PC-3 (cell line): ENCODE measurements around the gene CTNNAL1. TPM values are rescaled to one million over a fixed set of nuclear protein-coding genes. Genes with fewer than 3 reads are reported as not detected.

ENCODE experiments used
- ATAC-seq: fragments of 200-7000 bp; cut with Tn5 transposase; 2 replicates; pipeline ENCODE4 v1.9.1; 2020; ENCODE audit warnings: mild to moderate bottlenecking, moderate library complexity
- BruUV-seq: library from RNA; stranded (reverse); fragments of 400-500 nt; replicated peaks from 2 replicates; lab custom pipeline; 2021; lab: Mats Ljungman, UMichigan
- CTCF ChIA-PET: fragments of 300-600 bp; sonication (Branson Sonifier 250); formaldehyde crosslinking; loops from one replicate; lab custom pipeline; 2022; ENCODE audit warnings: antibody characterized with exemption; lab: Charles Lee
- POLR2A ChIA-PET: fragments of 300-600 bp; sonication (Branson Sonifier 250); formaldehyde crosslinking; loops from one replicate; lab custom pipeline; 2022; ENCODE audit warnings: antibody characterized with exemption; ENCODE audit not compliant: unreplicated experiment; lab: Charles Lee
- DNase-seq: peaks from one replicate; pipeline ENCODE4 v3.0.0-alpha.2; 2015
- H2AFZ ChIP-seq: fragments of 300-600 bp; sonication (generic); 2 replicates; pipeline ENCODE4 v1.6.0; 2016; ENCODE audit warnings: antibody characterized with exemption, low read length
- H3F3A ChIP-seq: fragments of 300-600 bp; sonication (generic); one replicate; pipeline ENCODE4 v1.6.0; 2017; ENCODE audit warnings: antibody characterized with exemption, low read length, control low read depth, mild to moderate bottlenecking; ENCODE audit not compliant: unreplicated experiment
- H3K27ac ChIP-seq: fragments of 300-600 bp; sonication (generic); 2 replicates; pipeline ENCODE4 v1.5.1; 2016; ENCODE audit warnings: mild to moderate bottlenecking, low read length
- H3K27me3 ChIP-seq: fragments of 300-600 bp; sonication (generic); 2 replicates; pipeline ENCODE4 v1.6.1; 2016; ENCODE audit warnings: low read length, mixed read lengths
- H3K36me3 ChIP-seq: fragments of 300-600 bp; sonication (generic); 2 replicates; pipeline ENCODE4 v1.6.1; 2016; ENCODE audit warnings: low read depth, mixed run types, low read length, mixed read lengths
- H3K4me1 ChIP-seq: fragments of 300-600 bp; sonication (generic); 2 replicates; pipeline ENCODE4 v1.5.1; 2016; ENCODE audit warnings: low read length; ENCODE audit not compliant: insufficient read depth
- H3K4me2 ChIP-seq: fragments of 300-600 bp; sonication (generic); 2 replicates; pipeline ENCODE4 v1.6.0; 2016; ENCODE audit warnings: low read length
- H3K4me3 ChIP-seq: fragments of 300-600 bp; sonication (generic); 2 replicates; pipeline ENCODE4 v1.5.1; 2016; ENCODE audit warnings: mild to moderate bottlenecking, low read length, mixed read lengths
- H3K79me2 ChIP-seq: fragments of 300-600 bp; sonication (generic); 2 replicates; pipeline ENCODE4 v1.6.1; 2017; ENCODE audit warnings: low read length, mixed read lengths
- H3K9ac ChIP-seq: fragments of 300-600 bp; sonication (generic); 2 replicates; pipeline ENCODE4 v1.6.0; 2016; ENCODE audit warnings: mild to moderate bottlenecking, low read length
- H3K9me2 ChIP-seq: fragments of 300-600 bp; sonication (generic); replicated peaks from 2 replicates; pipeline ENCODE4 v1.6.1; 2016; ENCODE audit warnings: mixed run types, low read length, mixed read lengths
- H3K9me3 ChIP-seq: fragments of 300-600 bp; sonication (generic); 2 replicates; pipeline ENCODE4 v1.6.1; 2016; ENCODE audit warnings: low read length, mixed read lengths
- H4K20me1 ChIP-seq: fragments of 300-600 bp; sonication (generic); 2 replicates; pipeline ENCODE4 v1.6.1; 2016; ENCODE audit warnings: low read length, mixed read lengths
- EZH2 ChIP-seq: fragments of 300-600 bp; sonication (generic); IDR thresholded peaks from one replicate; pipeline ENCODE4 v1.6.1; 2017; ENCODE audit warnings: antibody characterized with exemption, mild to moderate bottlenecking, low read length; ENCODE audit not compliant: unreplicated experiment
- EZH2phosphoT487 ChIP-seq: fragments of 300-600 bp; sonication (generic); IDR thresholded peaks from 2 replicates; pipeline ENCODE4 v1.6.1; 2018; ENCODE audit warnings: mild to moderate bottlenecking, antibody characterized with exemption, low read length, borderline replicate concordance
- intact Hi-C: fragments of 100-400 bp; cut with micrococcal nuclease; formaldehyde crosslinking; loops from 2 replicates; pipeline ENCODE4 v1.9.0; 2023
- total RNA-seq: library from RNA; depleted of rRNA; stranded (reverse); fragments of >200 nt; gene quantifications from 2 replicates; pipeline ENCODE4 v1.2.3, GENCODE V29; 2014
- TF ChIP-seq, protein P1 (sequence below): fragments of 300-600 bp; sonication (generic); conservative IDR thresholded peaks from 2 replicates; pipeline ENCODE4 v1.5.1; 2017; ENCODE audit warnings: antibody characterized with exemption, low read depth, mild to moderate bottlenecking, low read length

CTNNAL1 gene
- total RNA-seq, 1 experiment from 2014 or later: 97.7 TPM

GRCh38 chr9:108963459-108964143, 49.7 kb downstream of the CTNNAL1 start:
- Histone ChIP-seq H3K9me3 (no peaks in the 10 kb centered on the region), H3K4me1 (no peaks in the 10 kb centered on the region), H3K79me2 (no peaks in the 10 kb centered on the region), H3K36me3 (peaks cover 20% of the 10 kb centered on the region), H3K9ac (no peak overlapping the region), H4K20me1 (no peaks in the 10 kb centered on the region), H3F3A (no peaks in the 10 kb centered on the region), H3K9me2 (no peaks in the 10 kb centered on the region), H3K4me3 (no peak overlapping the region), H3K27ac (no peak overlapping the region), H2AFZ (no peak overlapping the region), H3K4me2 (no peak overlapping the region), H3K27me3 (no peaks in the 10 kb centered on the region)
- CTCF ChIA-PET: no interaction called here
- POLR2A ChIA-PET: no interaction called here
- no peak for DNase-seq
- intact Hi-C loops: no loop called here
- ATAC-seq: 0 out of 2 replicates have a peak, but pooled peaks have one; percentile 27
- no TSS peak for BruUV-seq
- TF ChIP-seq, protein P1, sequence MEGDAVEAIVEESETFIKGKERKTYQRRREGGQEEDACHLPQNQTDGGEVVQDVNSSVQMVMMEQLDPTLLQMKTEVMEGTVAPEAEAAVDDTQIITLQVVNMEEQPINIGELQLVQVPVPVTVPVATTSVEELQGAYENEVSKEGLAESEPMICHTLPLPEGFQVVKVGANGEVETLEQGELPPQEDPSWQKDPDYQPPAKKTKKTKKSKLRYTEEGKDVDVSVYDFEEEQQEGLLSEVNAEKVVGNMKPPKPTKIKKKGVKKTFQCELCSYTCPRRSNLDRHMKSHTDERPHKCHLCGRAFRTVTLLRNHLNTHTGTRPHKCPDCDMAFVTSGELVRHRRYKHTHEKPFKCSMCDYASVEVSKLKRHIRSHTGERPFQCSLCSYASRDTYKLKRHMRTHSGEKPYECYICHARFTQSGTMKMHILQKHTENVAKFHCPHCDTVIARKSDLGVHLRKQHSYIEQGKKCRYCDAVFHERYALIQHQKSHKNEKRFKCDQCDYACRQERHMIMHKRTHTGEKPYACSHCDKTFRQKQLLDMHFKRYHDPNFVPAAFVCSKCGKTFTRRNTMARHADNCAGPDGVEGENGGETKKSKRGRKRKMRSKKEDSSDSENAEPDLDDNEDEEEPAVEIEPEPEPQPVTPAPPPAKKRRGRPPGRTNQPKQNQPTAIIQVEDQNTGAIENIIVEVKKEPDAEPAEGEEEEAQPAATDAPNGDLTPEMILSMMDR: no peak
- TF ChIP-seq EZH2phosphoT487: no peak
- no peak for TF ChIP-seq EZH2

- no peaks in the 10 kb centered on the region for H4K20me1 ChIP-seq
- no peaks in the 10 kb centered on the region for H3K9me2 ChIP-seq
- H3K9me3 ChIP-seq: no peaks in the 10 kb centered on the region
- no peak overlapping the region for H3K9ac ChIP-seq
- no peaks in the 10 kb centered on the region for H3F3A ChIP-seq
- H3K36me3 ChIP-seq: peaks cover 10% of the 10 kb centered on the region
- no peak for ATAC-seq
- POLR2A ChIA-PET: no interaction called here
- peaks cover 6% of the 10 kb centered on the region for H3K4me1 ChIP-seq
- no peak overlapping the region for H3K27ac ChIP-seq
- DNase-seq: no peak
- no TSS peak for BruUV-seq
- no peak overlapping the region for H2AFZ ChIP-seq
- intact Hi-C loops: no loop called here
- H3K79me2 ChIP-seq: no peaks in the 10 kb centered on the region
- no peak for TF ChIP-seq EZH2phosphoT487
- no peak for TF ChIP-seq EZH2
- TF ChIP-seq, protein P1: no peak
- no peak overlapping the region for H3K4me2 ChIP-seq
- no peaks in the 10 kb centered on the region for H3K27me3 ChIP-seq
- no peak overlapping the region for H3K4me3 ChIP-seq
- CTCF ChIA-PET: no interaction called here
Measured at GRCh38 chr9:108961151-108961550, 52.1 kb downstream of the CTNNAL1 start.

DNA sequence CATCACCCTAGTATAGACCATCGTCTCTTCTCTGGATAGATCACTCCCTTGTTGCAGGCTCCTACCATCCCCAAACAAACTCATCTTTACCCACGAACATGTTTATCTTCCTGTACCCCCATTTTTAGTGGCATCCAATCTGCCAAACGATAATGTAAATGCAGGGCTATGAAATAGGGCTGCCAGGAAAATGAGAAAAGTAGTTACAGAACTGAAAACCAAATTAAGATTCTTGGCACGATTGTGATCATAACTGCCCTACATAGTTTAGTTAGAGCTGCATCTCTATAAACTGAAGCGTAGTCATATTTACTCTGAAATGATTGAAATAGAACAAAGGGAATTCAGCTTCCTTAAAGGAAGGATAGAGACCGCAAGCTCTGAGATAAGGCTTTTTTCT, 53.0 kb downstream of the CTNNAL1 start:
- no peak overlapping the region for H3K27ac ChIP-seq
- intact Hi-C loops: no loop called here
- DNase-seq: no peak
- no peak overlapping the region for H3K4me2 ChIP-seq
- H4K20me1 ChIP-seq: no peaks in the 10 kb centered on the region
- POLR2A ChIA-PET: no interaction called here
- H3K4me3 ChIP-seq: no peak overlapping the region
- H3K27me3 ChIP-seq: no peaks in the 10 kb centered on the region
- H3K9me3 ChIP-seq: no peaks in the 10 kb centered on the region
- BruUV-seq: no TSS peak
- H3K79me2 ChIP-seq: no peaks in the 10 kb centered on the region
- H3F3A ChIP-seq: no peaks in the 10 kb centered on the region
- CTCF ChIA-PET: no interaction called here
- H3K4me1 ChIP-seq: peaks cover 6% of the 10 kb centered on the region
- TF ChIP-seq EZH2phosphoT487: no peak
- TF ChIP-seq, protein P1: no peak
- no peak for ATAC-seq
- H3K9me2 ChIP-seq: no peaks in the 10 kb centered on the region
- no peak overlapping the region for H2AFZ ChIP-seq
- H3K36me3 ChIP-seq: peaks cover 2% of the 10 kb centered on the region
- no peak overlapping the region for H3K9ac ChIP-seq
